ENCODE measurements around the gene ZNF692.

Gene ZNF692

DNA sequence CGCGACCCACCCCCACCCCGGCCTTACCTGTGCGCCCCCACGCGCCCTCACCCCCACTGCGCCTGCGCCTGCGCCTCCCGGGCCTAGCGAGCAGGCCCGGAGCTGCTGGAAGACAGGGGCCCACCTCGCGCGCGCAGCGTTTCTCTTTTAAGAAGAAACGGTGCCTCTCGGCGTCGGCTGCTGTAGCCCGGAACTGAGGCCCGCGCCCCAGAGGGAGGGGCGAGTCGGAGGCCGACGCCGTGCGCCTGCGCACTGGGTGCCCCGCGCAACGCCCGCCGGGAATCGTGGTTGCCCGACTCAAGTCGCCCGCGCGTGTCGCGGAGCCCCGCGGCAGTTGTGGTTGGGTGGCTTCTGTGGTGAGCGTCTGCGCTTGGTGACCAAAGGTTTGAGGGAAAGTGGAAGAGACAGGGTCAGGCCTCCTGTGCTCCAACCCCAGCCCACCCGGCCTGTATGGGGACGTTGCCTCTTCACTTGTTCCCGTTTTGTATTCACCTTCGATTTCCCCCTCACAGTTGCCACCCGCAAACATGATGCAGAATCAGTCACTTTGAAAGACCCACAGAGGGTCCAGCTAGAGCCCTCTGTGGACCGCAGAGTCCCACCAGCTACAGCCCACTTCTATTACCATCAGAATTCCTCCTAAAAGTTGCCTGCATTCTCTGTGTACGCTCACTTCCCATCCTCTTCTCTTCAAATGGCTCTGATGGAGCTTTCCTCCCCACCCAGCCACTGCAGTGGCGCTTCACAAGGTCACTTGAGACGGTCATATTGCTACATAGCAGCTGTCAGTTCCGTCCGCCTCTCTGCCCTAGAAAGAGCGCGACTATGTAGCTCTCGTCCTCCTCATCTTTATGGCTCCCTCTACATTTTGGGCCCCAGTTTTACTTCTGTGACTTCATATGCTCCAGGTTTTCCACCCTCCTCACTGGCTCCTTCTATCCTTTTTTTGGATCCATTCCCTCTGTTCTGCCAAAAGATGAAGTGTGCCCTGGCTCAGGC is at the start of gene ZNF692:
TSS of gene ZNF692 (minus strand) at position 195 of the 999 bp plus-strand sequence. CDS start 776 bp downstream, outside the sequence.
- TF ChIP-seq, protein P1, sequence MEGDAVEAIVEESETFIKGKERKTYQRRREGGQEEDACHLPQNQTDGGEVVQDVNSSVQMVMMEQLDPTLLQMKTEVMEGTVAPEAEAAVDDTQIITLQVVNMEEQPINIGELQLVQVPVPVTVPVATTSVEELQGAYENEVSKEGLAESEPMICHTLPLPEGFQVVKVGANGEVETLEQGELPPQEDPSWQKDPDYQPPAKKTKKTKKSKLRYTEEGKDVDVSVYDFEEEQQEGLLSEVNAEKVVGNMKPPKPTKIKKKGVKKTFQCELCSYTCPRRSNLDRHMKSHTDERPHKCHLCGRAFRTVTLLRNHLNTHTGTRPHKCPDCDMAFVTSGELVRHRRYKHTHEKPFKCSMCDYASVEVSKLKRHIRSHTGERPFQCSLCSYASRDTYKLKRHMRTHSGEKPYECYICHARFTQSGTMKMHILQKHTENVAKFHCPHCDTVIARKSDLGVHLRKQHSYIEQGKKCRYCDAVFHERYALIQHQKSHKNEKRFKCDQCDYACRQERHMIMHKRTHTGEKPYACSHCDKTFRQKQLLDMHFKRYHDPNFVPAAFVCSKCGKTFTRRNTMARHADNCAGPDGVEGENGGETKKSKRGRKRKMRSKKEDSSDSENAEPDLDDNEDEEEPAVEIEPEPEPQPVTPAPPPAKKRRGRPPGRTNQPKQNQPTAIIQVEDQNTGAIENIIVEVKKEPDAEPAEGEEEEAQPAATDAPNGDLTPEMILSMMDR (IDR thresholded peaks at IDR 0.05; ENCODE audit: borderline replicate concordance, extremely low read depth, low read length, poor library complexity, severe bottlenecking), result no peak
- no peak for TF ChIP-seq EZH2 (IDR thresholded peaks at IDR 0.05; ENCODE audit: borderline replicate concordance, low read depth, low read length, severe bottlenecking)
- peak within 1 kb of the TSS; percentile 92 for H3K27ac ChIP-seq (ENCODE audit: low read length)
- peak; percentile 78 for ATAC-seq (ENCODE audit: insufficient read depth, low read depth)
- peak within 1 kb of the TSS; percentile 97 for H3K9ac ChIP-seq (ENCODE audit: low read depth, low read length)
- peak within 1 kb of the TSS; percentile 55 to 94 for H3K4me3 ChIP-seq (ENCODE audit: low read depth in 1 of 2, low read length in 2 of 2)
- H3K79me2 ChIP-seq (ENCODE audit: insufficient read depth, low read length), result peaks cover 26% of the 10 kb centered on the region
- H3K4me2 ChIP-seq (ENCODE audit: insufficient read depth, low read length), result peak within 1 kb of the TSS; percentile 95
- no peaks in the 10 kb centered on the region for H3K27me3 ChIP-seq (ENCODE audit: insufficient read depth, low read length, poor library complexity)
- peak within 1 kb of the TSS; percentile 97 for H2AFZ ChIP-seq (ENCODE audit: low read depth, low read length)
- peak; percentile 98 for DNase-seq
- H3K4me1 ChIP-seq (ENCODE audit: insufficient read depth, low read length), result peaks cover 63% of the 10 kb centered on the region
- no peaks in the 10 kb centered on the region for H3K9me3 ChIP-seq (ENCODE audit: insufficient read depth, low read length, severe bottlenecking)
- no peaks in the 10 kb centered on the region for H4K20me1 ChIP-seq (ENCODE audit: insufficient read depth, low read length)
- peaks cover 23% of the 10 kb centered on the region for H3K36me3 ChIP-seq (ENCODE audit: insufficient read depth, low read length)

GRCh38 chr1:248906753-248907661 is 48.1 kb upstream of the ZNF692 start:
- no peaks in the 10 kb centered on the region for H4K20me1 ChIP-seq (ENCODE audit: insufficient read depth, low read length)
- TF ChIP-seq, protein P1 (IDR thresholded peaks at IDR 0.05; ENCODE audit: borderline replicate concordance, extremely low read depth, low read length, poor library complexity, severe bottlenecking), result no peak
- no peak for TF ChIP-seq EZH2 (IDR thresholded peaks at IDR 0.05; ENCODE audit: borderline replicate concordance, low read depth, low read length, severe bottlenecking)
- H3K27me3 ChIP-seq (ENCODE audit: insufficient read depth, low read length, poor library complexity), result peaks cover 7% of the 10 kb centered on the region
- no peaks in the 10 kb centered on the region for H3K36me3 ChIP-seq (ENCODE audit: insufficient read depth, low read length)
- H3K4me1 ChIP-seq (ENCODE audit: insufficient read depth, low read length), result peaks cover 24% of the 10 kb centered on the region
- peak overlapping the region; percentile 37 to 67 for H3K4me3 ChIP-seq (ENCODE audit: low read depth in 1 of 2, low read length in 2 of 2)
- H2AFZ ChIP-seq (ENCODE audit: low read depth, low read length), result peak overlapping the region; percentile 74
- ATAC-seq (ENCODE audit: insufficient read depth, low read depth) (peak; percentile 89), DNase-seq (no peak)
- H3K4me2 ChIP-seq (ENCODE audit: insufficient read depth, low read length), result peak overlapping the region; percentile 67
- H3K9ac ChIP-seq (ENCODE audit: low read depth, low read length), result peak overlapping the region; percentile 72
- no peaks in the 10 kb centered on the region for H3K9me3 ChIP-seq (ENCODE audit: insufficient read depth, low read length, severe bottlenecking)
- H3K27ac ChIP-seq (ENCODE audit: low read length), result peak overlapping the region; percentile 87
- peaks cover 20% of the 10 kb centered on the region for H3K79me2 ChIP-seq (ENCODE audit: insufficient read depth, low read length)

GRCh38 chr1:248906009-248906752 is 47.3 kb upstream of the ZNF692 start, which contains the start of gene PGBD2:
Gene PGBD2, plus strand, starts transcription at chr1:248906235. Its CDS starts 7,628 bp downstream, at chr1:248913863.
- Histone ChIP-seq H3K27me3 (ENCODE audit: insufficient read depth, low read length, poor library complexity) (peaks cover 7% of the 10 kb centered on the region), H3K4me3 (ENCODE audit: low read depth in 1 of 2, low read length in 2 of 2) (peak within 1 kb of the TSS; percentile 37 to 67), H3K27ac (ENCODE audit: low read length) (peak within 1 kb of the TSS; percentile 87), H2AFZ (ENCODE audit: low read depth, low read length) (peak within 1 kb of the TSS; percentile 78), H3K4me1 (ENCODE audit: insufficient read depth, low read length) (peaks cover 24% of the 10 kb centered on the region), H4K20me1 (ENCODE audit: insufficient read depth, low read length) (no peaks in the 10 kb centered on the region), H3K4me2 (ENCODE audit: insufficient read depth, low read length) (peak within 1 kb of the TSS; percentile 68), H3K9ac (ENCODE audit: low read depth, low read length) (peak within 1 kb of the TSS; percentile 72), H3K36me3 (ENCODE audit: insufficient read depth, low read length) (no peaks in the 10 kb centered on the region), H3K9me3 (ENCODE audit: insufficient read depth, low read length, severe bottlenecking) (no peaks in the 10 kb centered on the region), H3K79me2 (ENCODE audit: insufficient read depth, low read length) (peaks cover 20% of the 10 kb centered on the region)
- TF ChIP-seq, protein P1 (IDR thresholded peaks at IDR 0.05; ENCODE audit: borderline replicate concordance, extremely low read depth, low read length, poor library complexity, severe bottlenecking), result peak; percentile 81
- no peak for TF ChIP-seq EZH2 (IDR thresholded peaks at IDR 0.05; ENCODE audit: borderline replicate concordance, low read depth, low read length, severe bottlenecking)
- DNase-seq (peak; percentile 96), ATAC-seq (ENCODE audit: insufficient read depth, low read depth) (peak; percentile 86)
